Osteocyte (in vitro differentiated cells): Measurements from ENCODE around the gene IFITM10. TPM values are rescaled to one million over a fixed set of nuclear protein-coding genes. Genes with fewer than 3 reads are reported as not detected.
"Not testable (repeated sequence)": the region's sequence is repeated elsewhere in the genome, so short reads cannot be mapped to it uniquely, and the experiment has no call there.

Experiments used
- DNase-seq: peaks from one replicate; pipeline ENCODE4 v3.0.0; 2021; ENCODE audit warnings: mixed read lengths; ENCODE audit not compliant: unreplicated experiment; ENCODE audit errors: extremely low spot score
- H3K27ac Mint-ChIP-seq: one replicate; pipeline ENCODE4 v1.8.0; 2021; ENCODE audit warnings: mild to moderate bottlenecking, mixed read lengths; ENCODE audit not compliant: unreplicated experiment
- H3K27me3 Mint-ChIP-seq: one replicate; pipeline ENCODE4 v1.8.0; 2021; ENCODE audit warnings: mixed read lengths; ENCODE audit not compliant: unreplicated experiment
- H3K36me3 Mint-ChIP-seq: one replicate; pipeline ENCODE4 v1.8.0; 2021; ENCODE audit warnings: mixed read lengths; ENCODE audit not compliant: unreplicated experiment
- H3K4me1 Mint-ChIP-seq: one replicate; pipeline ENCODE4 v1.8.0; 2021; ENCODE audit warnings: mixed read lengths; ENCODE audit not compliant: unreplicated experiment
- H3K4me3 Mint-ChIP-seq: one replicate; pipeline ENCODE4 v1.8.0; 2021; ENCODE audit warnings: mild to moderate bottlenecking, moderate library complexity, mixed read lengths; ENCODE audit not compliant: unreplicated experiment
- H3K9me3 Mint-ChIP-seq: one replicate; pipeline ENCODE4 v1.8.0; 2021; ENCODE audit warnings: mixed read lengths; ENCODE audit not compliant: unreplicated experiment
- CTCF ChIP-seq: fragments of 200-600 bp; sonication (generic); IDR thresholded peaks from 2 replicates; pipeline ENCODE4 v1.5.0; 2021; ENCODE audit warnings: antibody characterized with exemption, mild to moderate bottlenecking, moderate library complexity
- total RNA-seq: library from RNA; stranded (reverse); gene quantifications from 2 replicates; pipeline ENCODE4 v1.2.1, GENCODE V29; 2021

Gene IFITM10
- total RNA-seq, 1 donor from 2014 or later, result 24.0 TPM

GRCh38 chr11:1770061-1770460, 19.7 kb upstream of the IFITM10 start:
- H3K4me1 Mint-ChIP-seq, result peaks cover 51% of the 10 kb centered on the region
- H3K27me3 Mint-ChIP-seq, result no peaks in the 10 kb centered on the region
- H3K36me3 Mint-ChIP-seq, result no peaks in the 10 kb centered on the region
- no peak for TF ChIP-seq CTCF
- H3K27ac Mint-ChIP-seq, result no peak overlapping the region
- no peak overlapping the region for H3K4me3 Mint-ChIP-seq
- DNase-seq, result no peak
- no peaks in the 10 kb centered on the region for H3K9me3 Mint-ChIP-seq

GRCh38 chr11:1769304-1769936, 19.0 kb upstream of the IFITM10 start:
- not testable (repeated sequence) for H3K27me3 Mint-ChIP-seq, H3K9me3 Mint-ChIP-seq, H3K36me3 Mint-ChIP-seq, H3K4me3 Mint-ChIP-seq, DNase-seq
- Mint-ChIP-seq H3K27ac (peak overlapping the region; percentile 20), H3K4me1 (peaks cover 52% of the 10 kb centered on the region)

- H3K36me3 Mint-ChIP-seq, result no peaks in the 10 kb centered on the region
- TF ChIP-seq CTCF, result no peak
- no peaks in the 10 kb centered on the region for H3K9me3 Mint-ChIP-seq
- no peak overlapping the region for H3K4me3 Mint-ChIP-seq
- no peaks in the 10 kb centered on the region for H3K27me3 Mint-ChIP-seq
- no peak overlapping the region for H3K27ac Mint-ChIP-seq
- H3K4me1 Mint-ChIP-seq, result peaks cover 44% of the 10 kb centered on the region
- no peak for DNase-seq
Observed at GRCh38 chr11:1768141-1768469, 17.7 kb upstream of the IFITM10 start.

GRCh38 chr11:1767399-1768140, 17.2 kb upstream of the IFITM10 start:
- H3K9me3 Mint-ChIP-seq, result no peaks in the 10 kb centered on the region
- no peaks in the 10 kb centered on the region for H3K36me3 Mint-ChIP-seq
- no peak for DNase-seq
- H3K4me1 Mint-ChIP-seq, result peaks cover 45% of the 10 kb centered on the region
- no peak overlapping the region for H3K27ac Mint-ChIP-seq
- H3K4me3 Mint-ChIP-seq, result no peak overlapping the region
- no peaks in the 10 kb centered on the region for H3K27me3 Mint-ChIP-seq
- TF ChIP-seq CTCF, result no peak

- peaks cover 45% of the 10 kb centered on the region for H3K4me1 Mint-ChIP-seq
- DNase-seq, result no peak
- H3K9me3 Mint-ChIP-seq, result no peaks in the 10 kb centered on the region
- TF ChIP-seq CTCF, result no peak
- H3K27me3 Mint-ChIP-seq, result no peaks in the 10 kb centered on the region
- H3K27ac Mint-ChIP-seq, result no peak overlapping the region
- H3K36me3 Mint-ChIP-seq, result peaks cover 2% of the 10 kb centered on the region
- no peak overlapping the region for H3K4me3 Mint-ChIP-seq
Observed at GRCh38 chr11:1766719-1767398, 16.5 kb upstream of the IFITM10 start.
